HepG2 (cell line): ENCODE measurements around the gene CCT5. TPM values are rescaled to one million over a fixed set of nuclear protein-coding genes. Genes with fewer than 3 reads are reported as not detected.

Experiments used
- ATAC-seq: fragments of 200-7000 bp; cut with Tn5 transposase; 3 replicates; pipeline ENCODE4 v1.9.1; 2020; ENCODE audit warnings: mild to moderate bottlenecking, moderate library complexity
- BruUV-seq: library from RNA; stranded (reverse); fragments of 400-500 nt; replicated peaks from 2 replicates; lab custom pipeline; 2021; lab: Mats Ljungman, UMichigan
- CTCF ChIA-PET: fragments of 300-600 bp; formaldehyde crosslinking; extraction: SDS; loops from one replicate; lab custom pipeline; 2021; ENCODE audit warnings: low total read pairs, inconsistent platforms, low intra/inter-chr PET ratio; lab: Yijun Ruan, JAX
- POLR2A ChIA-PET: fragments of 350-600 bp; sonication (Branson Sonifier 250); formaldehyde crosslinking; loops from one replicate; lab custom pipeline; 2020; ENCODE audit warnings: antibody characterized with exemption, inconsistent platforms; lab: Yijun Ruan, JAX
- DNase-seq: peaks from one replicate; pipeline ENCODE4 v3.0.0-alpha.2; 2015; ENCODE audit warnings: low spot score
- FAIRE-seq: peaks from 3 replicates; lab custom pipeline; 2011; peaks lifted over from hg19 to GRCh38; lab: Jason Lieb, UNC
- H2AFZ ChIP-seq: one replicate; pipeline ENCODE4 v1.6.1; 2011; ENCODE audit warnings: low read length, inconsistent platforms
- H3K27ac ChIP-seq: fragments of 300-600 bp; 3 replicates; pipeline ENCODE4 v1.8.0; 2011; ENCODE audit warnings: mixed run types, mild to moderate bottlenecking, mixed read lengths, low read length, inconsistent platforms; ENCODE audit not compliant: insufficient read depth; ENCODE audit errors: extremely low read length
- H3K27me3 ChIP-seq, 2 experiments: fragments of 200-600 bp in 1 of 2; 2 replicates in 1 of 2; 3 replicates in 1 of 2; pipeline versions ENCODE4 v1.6.0 to v1.8.0; 2011; ENCODE audit warnings: low read length in 2 of 2, mild to moderate bottlenecking in 2 of 2, moderate library complexity in 2 of 2, inconsistent platforms in 1 of 2; ENCODE audit not compliant: insufficient read depth in 2 of 2, control insufficient read depth in 1 of 2
- H3K36me3 ChIP-seq, 2 experiments: fragments of 200-600 bp in 1 of 2; replicated peaks in 1 of 2; 2 replicates in 1 of 2; 3 replicates in 1 of 2; pipeline versions ENCODE4 v1.5.1 to v1.8.0; 2011; ENCODE audit warnings: low read length in 2 of 2, inconsistent platforms in 1 of 2; ENCODE audit not compliant: insufficient read depth in 2 of 2, control insufficient read depth in 1 of 2
- H3K4me1 ChIP-seq: 2 replicates; pipeline ENCODE4 v1.5.1; 2012; ENCODE audit warnings: low read length, inconsistent platforms; ENCODE audit not compliant: insufficient read depth
- H3K4me2 ChIP-seq: 2 replicates; pipeline ENCODE4 v1.6.0; 2011; ENCODE audit warnings: low read depth, low read length, inconsistent platforms
- H3K4me3 ChIP-seq, 3 experiments: fragments of 200-600 bp in 1 of 3; sonication (generic), shearing (Covaris generic) in 1 of 3; replicated peaks in 1 of 3; 2 replicates each; pipeline ENCODE4 v1.5.1; 2011 to 2016; ENCODE audit warnings: low read length in 3 of 3, inconsistent platforms in 2 of 3, low read depth in 2 of 3, mild to moderate bottlenecking in 2 of 3, control low read depth in 1 of 3, mixed read lengths in 1 of 3; ENCODE audit not compliant: insufficient read depth in 1 of 3
- H3K79me2 ChIP-seq: one replicate; pipeline ENCODE4 v1.6.1; 2011; ENCODE audit warnings: low read length, inconsistent platforms; ENCODE audit not compliant: insufficient read depth
- H3K9ac ChIP-seq: 2 replicates; pipeline ENCODE4 v1.6.0; 2011; ENCODE audit warnings: mild to moderate bottlenecking, low read depth, low read length, inconsistent platforms; ENCODE audit not compliant: insufficient read depth
- H3K9me3 ChIP-seq: 2 replicates; pipeline ENCODE4 v1.5.1; 2012; ENCODE audit warnings: mild to moderate bottlenecking, low read length
- H4K20me1 ChIP-seq: 2 replicates; pipeline ENCODE4 v1.6.0; 2011; ENCODE audit warnings: inconsistent platforms, mild to moderate bottlenecking, low read length, moderate library complexity; ENCODE audit not compliant: insufficient read depth
- CREB3 ChIP-seq: sonication (generic); formaldehyde crosslinking; IDR thresholded peaks from 2 replicates; pipeline ENCODE4 v1.5.0; 2020; ENCODE audit warnings: missing genetic modification reagents
- HOMEZ ChIP-seq: IDR thresholded peaks from 2 replicates; pipeline ENCODE4 v1.6.1; 2016; ENCODE audit warnings: low read depth
- SKI ChIP-seq: fragments of 450-650 bp; IDR thresholded peaks from one replicate; pipeline ENCODE4 v1.6.1; 2018; ENCODE audit warnings: mild to moderate bottlenecking; ENCODE audit not compliant: partially characterized antibody
- ZNF362 ChIP-seq: sonication (generic); formaldehyde crosslinking; IDR thresholded peaks from 2 replicates; pipeline ENCODE4 v1.4.0; 2020; ENCODE audit warnings: missing genetic modification reagents, mild to moderate bottlenecking, borderline replicate concordance
- ZNF530 ChIP-seq: sonication (generic); formaldehyde crosslinking; IDR thresholded peaks from 2 replicates; pipeline ENCODE4 v1.5.0; 2020; ENCODE audit warnings: low read depth, mild to moderate bottlenecking, missing genetic modification reagents
- ZNF768 ChIP-seq: sonication (generic); formaldehyde crosslinking; IDR thresholded peaks from 2 replicates; pipeline ENCODE4 v1.4.0; 2020; ENCODE audit warnings: missing genetic modification reagents
- WGBS: methylation state at CpG from one replicate; pipeline ENCODE4 v1.1.6; 2017; ENCODE audit warnings: low lambda C conversion rate; 5-methylcytosine and 5-hydroxymethylcytosine counted together
- in situ Hi-C: cut with HindIII; loops from 2 replicates; pipeline ENCODE4 v1.10.0; 2017; ENCODE audit warnings: low pct_unique_long_range_greater_than_20kb; ENCODE audit not compliant: extremely low pct_ligation_motif_present
- intact Hi-C: fragments of 100-400 bp; cut with micrococcal nuclease; formaldehyde crosslinking; loops from one replicate; pipeline ENCODE4 v1.10.0; 2022; ENCODE audit not compliant: unreplicated experiment
- polyA plus RNA-seq, 8 experiments: library from polyadenylated mRNA; depleted of rRNA in 3 of 8; stranded (reverse) in 7 of 8; unstranded in 1 of 8; fragments of >200 nt; fragmentation: Illumina TruSeq in 4 of 8; extraction: Trizol in 4 of 8; gene quantifications; 2 replicates each; pipeline versions ENCODE4 v1.2.1 to v1.2.3, GENCODE V29; 2011 to 2016; ENCODE audit warnings: low read depth in 4 of 8, missing spikeins in 1 of 8, mixed read lengths in 1 of 8; ENCODE audit not compliant: insufficient read depth in 1 of 8
- total RNA-seq, 5 experiments: library from RNA; depleted of rRNA; stranded (reverse); fragments of >200 nt; fragmentation: Illumina TruSeq; extraction: Trizol; gene quantifications; 2 replicates each; pipeline ENCODE4 v1.2.3, GENCODE V29; 2016; ENCODE audit warnings: low read depth in 1 of 5

The CCT5 gene
- total and polyA plus RNA-seq, 2 of the 13 experiments (the other 11 are each of a cell fraction or from before 2014, with no cell fraction given), result 319 to 708 TPM

DNA sequence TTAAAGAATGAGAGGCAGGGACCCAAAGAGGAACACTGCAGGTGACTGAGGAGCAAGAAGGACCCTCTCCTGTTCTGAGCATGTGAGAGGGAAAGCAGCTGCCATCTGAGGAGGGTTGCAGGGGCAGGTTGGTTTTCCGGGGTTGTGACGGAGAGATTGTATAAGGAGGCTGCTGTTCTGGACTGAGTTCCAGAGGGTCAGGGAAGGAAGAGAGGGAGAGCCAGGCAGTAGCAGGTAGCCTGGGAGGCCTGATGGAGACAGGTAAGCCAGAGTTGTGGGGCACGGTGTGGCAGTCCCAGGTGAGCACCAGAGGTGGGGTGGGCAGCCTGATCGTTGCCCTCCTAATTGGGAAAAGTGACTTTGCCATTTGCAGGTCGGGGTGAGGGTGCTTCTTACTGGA, 9.8 kb downstream of the CCT5 start:
- POLR2A ChIA-PET, result no interaction called here
- Histone ChIP-seq H3K27me3 (no peaks in the 10 kb centered on the region), H3K36me3 (peaks cover 49 to 98% of the 10 kb centered on the region in 2 experiments), H3K4me3 (no peak overlapping the region), H3K79me2 (peaks cover 18% of the 10 kb centered on the region), H3K4me2 (no peak overlapping the region), H3K4me1 (peaks cover 55% of the 10 kb centered on the region), H2AFZ (no peak overlapping the region), H3K9ac (no peak overlapping the region), H3K9me3 (no peaks in the 10 kb centered on the region), H4K20me1 (peaks cover 13% of the 10 kb centered on the region; the same call in 1 of the 2 replicates), H3K27ac (no peak overlapping the region)
- TF ChIP-seq ZNF362 (CRISPR knock-in tag) (no peak), ZNF768 (CRISPR knock-in tag) (no peak), SKI (no peak), ZNF530 (no peak), CREB3 (no peak), HOMEZ (no peak)
- BruUV-seq, result no TSS peak
- intact Hi-C loops, result no loop called here
- DNase-seq (no peak), ATAC-seq (no peak), FAIRE-seq (no peak)
- in situ Hi-C loops, result no loop called here
- 95% methylated on average over 5 of the region's 5 CpGs for WGBS
- CTCF ChIA-PET, result no interaction called here
